Muscle of back (tissue), 11 donors: Measurements from ENCODE around the gene SMPD3. TPM values are rescaled to one million over a fixed set of nuclear protein-coding genes. Genes with fewer than 3 reads are reported as not detected.
A peak's percentile ranks its signal among the peaks of the same experiment; 100 is the strongest.

ENCODE experiments used
- DNase-seq, 3 donors: peaks; one replicate each; pipeline versions ENCODE4 v3.0.0 to v3.0.0-alpha.2; 2013
- polyA plus RNA-seq, 10 donors: library from polyadenylated mRNA; unstranded; fragments of 120-200 nt; gene quantifications; one replicate each; pipeline ENCODE4 v1.2.1, GENCODE V29; 2013; ENCODE audit not compliant: insufficient read length in 10 of 10

SMPD3 gene
- polyA plus RNA-seq, 10 donors = 0.54 to 1.5 (median 0.88) TPM

GRCh38 chr16:68473358-68474070 lies 25.2 kb upstream of the SMPD3 start:
- peak in 1 of 3 donors; percentile 16 for DNase-seq

- no peak for DNase-seq
Measured at GRCh38 chr16:68472581-68472980, 24.3 kb upstream of the SMPD3 start.

DNA sequence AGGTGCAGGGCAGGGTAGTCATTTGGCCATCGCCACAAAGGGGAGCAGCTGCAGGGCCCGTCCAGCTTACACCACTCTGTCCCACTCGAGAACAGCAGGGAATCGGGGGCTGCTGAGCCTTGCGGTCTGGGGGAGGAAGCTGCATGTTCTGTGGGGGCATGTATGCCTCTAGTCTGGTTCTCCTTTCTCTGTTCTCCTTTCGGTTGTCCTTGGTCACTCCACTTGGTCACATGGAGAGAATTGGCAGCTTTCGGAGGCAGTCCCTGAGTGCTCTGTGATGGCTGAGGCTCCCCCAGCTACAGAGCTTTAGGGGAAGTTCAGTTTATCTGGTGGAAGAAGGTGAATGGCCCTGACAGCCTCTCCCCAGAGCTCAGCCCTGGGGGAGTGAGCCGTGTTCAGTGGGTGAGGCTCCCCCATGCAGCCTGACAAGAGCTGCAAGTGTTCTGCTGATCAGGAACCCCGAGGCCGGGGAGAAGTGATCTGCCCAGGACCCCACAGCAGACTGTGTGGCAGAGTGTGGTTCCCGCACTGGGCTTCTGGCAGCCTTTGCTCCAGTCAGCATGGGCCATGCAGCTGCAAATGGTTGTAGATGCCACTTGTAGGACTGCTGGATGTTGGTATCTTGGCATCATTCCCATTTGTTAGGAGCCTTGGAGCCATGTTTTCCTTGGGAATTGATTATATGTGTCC lies 22.3 kb upstream of the SMPD3 start:
- peak in 2 of 3 donors; percentile 29 to 63 for DNase-seq

DNA sequence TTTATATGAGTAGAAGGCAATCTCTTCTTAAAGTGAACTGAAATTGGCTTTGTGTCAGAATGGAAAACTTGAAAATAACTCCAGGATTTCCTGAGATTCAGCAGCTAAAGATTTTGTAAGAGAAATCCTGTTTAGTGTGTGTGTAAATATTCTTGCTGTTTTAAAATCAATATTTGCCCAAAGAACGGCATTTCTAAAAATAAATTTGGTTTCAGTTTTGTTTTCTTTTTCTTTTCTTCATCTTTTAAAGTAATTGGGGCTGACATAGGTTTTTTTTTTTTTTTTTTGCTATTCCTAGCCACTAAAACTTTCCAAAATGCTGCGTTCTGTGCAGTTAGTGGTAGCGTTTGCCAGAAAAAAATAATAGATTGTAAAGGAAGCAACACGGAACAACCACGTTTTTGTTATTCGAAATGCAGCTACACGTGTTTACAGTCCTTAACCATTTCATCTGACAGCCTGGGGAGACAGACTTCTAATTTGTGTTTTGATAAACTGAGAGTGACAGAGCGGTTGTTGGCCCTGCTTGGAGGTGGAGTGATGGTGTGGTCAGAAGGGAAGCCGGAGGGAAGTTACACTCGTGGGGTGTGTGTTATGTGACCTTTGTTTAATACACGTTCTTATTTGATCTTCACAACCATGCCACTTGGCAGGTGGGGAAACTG lies 21.6 kb upstream of the SMPD3 start:
- peak in 1 of 3 donors; percentile 47 for DNase-seq

- no peak for DNase-seq
Measured at GRCh38 chr16:68468842-68469241, 20.5 kb upstream of the SMPD3 start.

DNA sequence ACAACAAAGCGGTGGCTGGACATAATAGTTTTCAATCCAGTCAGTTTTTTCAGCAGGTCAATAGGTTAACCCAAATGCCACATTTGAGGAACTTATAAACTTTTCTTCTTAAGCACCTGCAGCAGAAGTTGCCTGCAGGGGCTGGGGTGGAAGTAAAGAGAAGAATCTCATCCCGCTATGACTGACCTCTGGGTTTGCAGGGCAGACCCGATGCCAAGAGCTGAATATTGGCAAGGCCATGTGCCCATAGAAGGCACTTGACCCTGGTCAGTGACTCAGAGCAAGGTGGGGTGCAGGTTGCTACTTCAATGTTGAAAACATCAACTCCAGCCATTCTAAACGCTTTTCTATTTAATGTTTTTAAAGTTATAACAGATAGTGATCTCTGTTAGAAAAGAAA lies 17.9 kb upstream of the SMPD3 start:
- no peak for DNase-seq

DNA sequence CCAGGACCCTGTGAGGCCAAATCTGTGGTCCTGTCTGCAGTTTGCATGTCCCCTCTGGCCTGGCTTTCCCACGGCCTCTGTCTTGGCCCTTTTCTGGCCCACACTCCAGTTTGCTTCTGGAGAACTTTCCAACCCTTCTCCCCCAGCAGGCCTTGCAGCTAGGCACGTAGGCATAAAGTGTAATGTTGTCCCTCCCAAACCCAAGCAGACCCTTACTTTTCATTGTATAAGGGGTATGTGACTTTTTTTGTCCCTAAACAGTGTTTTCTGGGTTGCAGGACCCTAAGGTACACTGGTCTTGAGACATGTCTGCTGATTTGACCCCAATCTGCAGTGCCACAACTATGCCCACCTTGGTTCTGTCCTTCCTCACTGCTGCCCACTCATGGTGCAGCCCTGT lies 15.6 kb upstream of the SMPD3 start:
- no peak for DNase-seq

DNA sequence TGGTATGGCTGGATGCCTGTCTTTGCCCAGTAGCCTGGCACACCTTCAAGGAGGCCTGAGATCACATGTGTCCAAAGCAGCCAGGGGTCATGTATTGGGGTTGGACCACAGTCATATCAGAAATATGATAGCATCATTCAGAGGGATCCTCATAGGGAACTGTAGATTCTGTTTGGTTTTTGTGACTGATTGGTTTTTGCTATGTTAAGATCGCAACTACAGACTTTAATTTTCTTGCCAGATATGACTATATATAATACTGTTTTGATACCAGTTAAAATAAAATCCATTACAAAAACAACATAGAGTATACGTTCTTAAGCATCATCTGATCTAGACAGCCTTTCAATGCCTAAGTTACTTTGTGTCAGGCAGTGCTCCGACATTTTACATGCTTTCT lies 11.8 kb upstream of the SMPD3 start:
- DNase-seq = no peak

- no peak for DNase-seq
Measured at GRCh38 chr16:68459457-68459856, 11.1 kb upstream of the SMPD3 start.

DNA sequence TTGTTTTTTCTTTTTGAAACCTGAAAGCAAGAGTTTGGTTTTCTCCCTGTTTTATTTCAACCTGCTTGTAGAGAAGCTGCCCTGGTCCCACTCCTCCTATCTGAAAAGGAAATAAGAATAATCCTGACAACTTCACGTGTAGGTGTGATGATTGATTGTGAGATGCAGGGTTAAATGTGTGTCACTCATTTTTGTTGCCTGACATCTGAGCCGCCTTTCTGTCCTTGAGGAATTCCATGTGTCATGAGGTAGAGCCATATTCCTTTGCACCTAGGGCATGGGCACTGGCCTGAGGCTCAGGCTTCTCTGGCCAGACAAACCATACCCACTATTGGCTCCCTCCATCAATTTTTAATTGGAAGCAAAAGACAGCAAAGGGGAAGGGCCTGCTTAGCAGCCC lies 10.2 kb upstream of the SMPD3 start:
- no peak for DNase-seq

GRCh38 chr16:68458101-68458500 lies 9.8 kb upstream of the SMPD3 start:
- no peak for DNase-seq

DNA sequence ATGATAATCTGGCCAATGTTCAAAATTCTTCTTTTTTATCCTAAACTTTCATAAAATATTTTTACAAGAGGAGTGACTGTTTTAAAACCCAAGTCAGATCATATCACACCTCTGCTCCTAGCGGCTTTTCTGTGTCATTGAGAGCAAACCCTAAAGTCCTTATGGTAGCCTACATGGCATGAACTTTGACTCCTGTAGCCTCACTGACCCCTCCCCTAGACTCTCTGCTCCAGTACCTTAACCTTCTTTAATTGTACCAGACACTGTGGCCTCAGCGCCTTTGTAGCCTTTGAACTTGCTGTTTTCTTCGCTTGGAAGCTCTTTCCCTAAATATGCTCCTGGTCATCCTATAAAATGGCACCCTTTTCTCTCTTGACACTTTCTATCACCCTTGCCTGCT lies 7.3 kb upstream of the SMPD3 start:
- DNase-seq = no peak

GRCh38 chr16:68454920-68455435 lies 6.7 kb upstream of the SMPD3 start:
- no peak for DNase-seq

DNA sequence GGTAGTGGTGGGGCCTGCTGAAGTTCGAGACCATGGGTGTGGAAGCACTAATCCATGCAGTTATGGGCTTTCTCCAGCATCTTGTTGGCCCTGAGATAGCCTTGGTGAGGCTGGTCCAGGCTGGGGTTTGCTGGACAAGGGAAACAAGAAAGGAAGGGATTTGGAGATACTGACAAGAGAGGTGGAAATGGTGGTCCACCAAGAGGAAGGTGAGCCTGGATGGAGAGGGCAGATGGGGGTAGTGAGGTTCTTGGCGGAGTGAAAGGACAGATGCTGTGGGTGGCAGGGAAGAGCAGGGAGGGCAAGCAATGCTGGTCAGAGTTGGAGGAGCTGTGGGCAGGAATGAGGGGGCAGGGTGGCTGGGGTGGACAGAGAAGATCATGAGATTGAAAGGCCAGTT lies 5.5 kb upstream of the SMPD3 start:
- DNase-seq = no peak

DNA sequence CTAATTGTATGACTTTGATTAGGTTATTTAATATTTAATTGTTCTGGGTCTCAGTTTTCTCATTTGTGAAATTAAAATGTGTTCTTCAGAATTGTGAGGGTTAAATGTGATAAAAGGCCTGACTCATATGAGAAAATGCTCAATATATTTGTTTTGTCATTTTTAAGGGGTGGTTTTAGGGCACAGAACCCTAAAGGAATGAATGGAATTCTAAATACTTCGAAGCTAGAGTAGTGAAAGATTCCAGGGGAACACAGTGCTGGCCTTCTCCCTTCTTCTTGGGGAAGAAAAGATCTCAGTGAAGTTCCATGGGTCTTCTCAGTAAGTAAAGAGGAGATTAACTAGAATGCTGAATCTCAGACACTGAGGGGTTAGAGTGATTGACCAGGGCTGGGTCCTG lies 3.9 kb upstream of the SMPD3 start:
- DNase-seq = no peak

GRCh38 chr16:68451676-68452075 lies 3.4 kb upstream of the SMPD3 start:
- DNase-seq = no peak

- no peak for DNase-seq
Measured at GRCh38 chr16:68450741-68451255, 2.5 kb upstream of the SMPD3 start.

- DNase-seq = peak in 1 of 3 donors; percentile 16
Measured at GRCh38 chr16:68447653-68448359, 502 bp downstream of the SMPD3 start.

- DNase-seq = no peak
Measured at GRCh38 chr16:68446681-68447652, 1.3 kb downstream of the SMPD3 start.

GRCh38 chr16:68445458-68445857 lies 2.9 kb downstream of the SMPD3 start:
- peak in 2 of 3 donors; percentile 9 to 21 for DNase-seq
